Measurements from ENCODE around the gene ZDHHC14.

The ZDHHC14 gene

DNA sequence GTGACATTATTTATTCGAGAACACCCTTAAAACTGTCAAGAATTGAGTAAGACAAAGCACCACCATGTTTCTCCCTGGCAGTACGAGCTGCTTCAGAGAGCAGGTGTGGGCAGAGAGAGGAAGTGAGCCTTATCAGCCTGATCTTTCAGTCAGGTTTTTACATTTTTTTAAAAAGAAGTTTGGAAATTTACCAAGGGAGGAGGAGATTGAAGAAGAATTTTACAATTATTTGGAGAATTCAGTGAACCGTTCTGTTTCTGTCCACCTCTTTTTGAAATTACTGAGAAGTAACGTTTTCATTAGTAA lies 75.5 kb downstream of the ZDHHC14 start:
- Histone ChIP-seq H3K4me1 (ENCODE audit: low read length) (no peaks in the 10 kb centered on the region), H3F3A (ENCODE audit: insufficient read depth, low read length) (no peaks in the 10 kb centered on the region), H3K9ac (ENCODE audit: low read length) (no peak overlapping the region), H3K9me2 (replicated peaks; ENCODE audit: insufficient read depth, low read length) (no peaks in the 10 kb centered on the region), H3K4me2 (ENCODE audit: low read depth, low read length) (no peak overlapping the region), H3K27ac (ENCODE audit: low read length) (no peak overlapping the region), H4K20me1 (ENCODE audit: insufficient read depth, low read length) (no peaks in the 10 kb centered on the region), H3K79me2 (ENCODE audit: low read length) (no peaks in the 10 kb centered on the region), H3K4me3 (ENCODE audit: low read length) (no peak overlapping the region), H3K27me3 (replicated peaks; ENCODE audit: insufficient read depth, low read length) (no peaks in the 10 kb centered on the region), H3K36me3 (replicated peaks; ENCODE audit: insufficient read depth, low read length) (no peaks in the 10 kb centered on the region), H3K9me3 (replicated peaks; ENCODE audit: insufficient read depth, low read length) (no peaks in the 10 kb centered on the region), H2AFZ (ENCODE audit: low read length) (no peak overlapping the region)
- no peak for DNase-seq
- TF ChIP-seq, protein P1, sequence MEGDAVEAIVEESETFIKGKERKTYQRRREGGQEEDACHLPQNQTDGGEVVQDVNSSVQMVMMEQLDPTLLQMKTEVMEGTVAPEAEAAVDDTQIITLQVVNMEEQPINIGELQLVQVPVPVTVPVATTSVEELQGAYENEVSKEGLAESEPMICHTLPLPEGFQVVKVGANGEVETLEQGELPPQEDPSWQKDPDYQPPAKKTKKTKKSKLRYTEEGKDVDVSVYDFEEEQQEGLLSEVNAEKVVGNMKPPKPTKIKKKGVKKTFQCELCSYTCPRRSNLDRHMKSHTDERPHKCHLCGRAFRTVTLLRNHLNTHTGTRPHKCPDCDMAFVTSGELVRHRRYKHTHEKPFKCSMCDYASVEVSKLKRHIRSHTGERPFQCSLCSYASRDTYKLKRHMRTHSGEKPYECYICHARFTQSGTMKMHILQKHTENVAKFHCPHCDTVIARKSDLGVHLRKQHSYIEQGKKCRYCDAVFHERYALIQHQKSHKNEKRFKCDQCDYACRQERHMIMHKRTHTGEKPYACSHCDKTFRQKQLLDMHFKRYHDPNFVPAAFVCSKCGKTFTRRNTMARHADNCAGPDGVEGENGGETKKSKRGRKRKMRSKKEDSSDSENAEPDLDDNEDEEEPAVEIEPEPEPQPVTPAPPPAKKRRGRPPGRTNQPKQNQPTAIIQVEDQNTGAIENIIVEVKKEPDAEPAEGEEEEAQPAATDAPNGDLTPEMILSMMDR (IDR thresholded peaks at IDR 0.05; ENCODE audit: low read length) = no peak
- TF ChIP-seq EZH2phosphoT487 (IDR thresholded peaks at IDR 0.05; ENCODE audit: low read length) (no peak), EZH2 (optimal IDR thresholded peaks at IDR 0.05; ENCODE audit: low read depth, low read length) (no peak)

DNA sequence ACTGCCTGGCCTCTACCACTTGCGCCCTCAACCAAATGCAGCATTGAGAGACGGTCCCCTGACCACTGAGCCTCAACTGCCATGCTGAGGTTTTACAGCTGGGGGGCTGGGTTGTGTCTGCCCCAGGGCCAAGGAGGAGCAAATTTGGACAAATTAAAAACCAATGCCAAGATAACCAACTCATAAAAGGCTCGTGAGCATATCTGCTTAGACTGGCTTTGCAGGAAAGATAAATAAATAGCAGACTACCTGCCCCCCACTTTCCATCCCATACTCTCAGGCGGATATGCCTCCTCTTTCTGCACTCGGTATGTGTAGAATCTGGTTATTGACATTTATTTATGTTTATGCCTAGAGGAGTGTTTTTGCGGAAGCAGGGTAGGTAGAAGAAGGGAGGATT lies 76.8 kb downstream of the ZDHHC14 start:
- H3F3A ChIP-seq (ENCODE audit: insufficient read depth, low read length) = no peaks in the 10 kb centered on the region
- H2AFZ ChIP-seq (ENCODE audit: low read length) = no peak overlapping the region
- TF ChIP-seq EZH2phosphoT487 (IDR thresholded peaks at IDR 0.05; ENCODE audit: low read length) = no peak
- no peak for TF ChIP-seq EZH2 (optimal IDR thresholded peaks at IDR 0.05; ENCODE audit: low read depth, low read length)
- TF ChIP-seq, protein P1 (IDR thresholded peaks at IDR 0.05; ENCODE audit: low read length) = no peak
- H3K9me2 ChIP-seq (replicated peaks; ENCODE audit: insufficient read depth, low read length) = no peaks in the 10 kb centered on the region
- no peaks in the 10 kb centered on the region for H3K36me3 ChIP-seq (replicated peaks; ENCODE audit: insufficient read depth, low read length)
- H3K4me1 ChIP-seq (ENCODE audit: low read length) = no peaks in the 10 kb centered on the region
- no peaks in the 10 kb centered on the region for H3K9me3 ChIP-seq (replicated peaks; ENCODE audit: insufficient read depth, low read length)
- H3K27ac ChIP-seq (ENCODE audit: low read length) = no peak overlapping the region
- no peaks in the 10 kb centered on the region for H3K27me3 ChIP-seq (replicated peaks; ENCODE audit: insufficient read depth, low read length)
- no peaks in the 10 kb centered on the region for H3K79me2 ChIP-seq (ENCODE audit: low read length)
- no peak overlapping the region for H3K4me3 ChIP-seq (ENCODE audit: low read length)
- no peak overlapping the region for H3K4me2 ChIP-seq (ENCODE audit: low read depth, low read length)
- H3K9ac ChIP-seq (ENCODE audit: low read length) = no peak overlapping the region
- no peak for DNase-seq
- no peaks in the 10 kb centered on the region for H4K20me1 ChIP-seq (ENCODE audit: insufficient read depth, low read length)

DNA sequence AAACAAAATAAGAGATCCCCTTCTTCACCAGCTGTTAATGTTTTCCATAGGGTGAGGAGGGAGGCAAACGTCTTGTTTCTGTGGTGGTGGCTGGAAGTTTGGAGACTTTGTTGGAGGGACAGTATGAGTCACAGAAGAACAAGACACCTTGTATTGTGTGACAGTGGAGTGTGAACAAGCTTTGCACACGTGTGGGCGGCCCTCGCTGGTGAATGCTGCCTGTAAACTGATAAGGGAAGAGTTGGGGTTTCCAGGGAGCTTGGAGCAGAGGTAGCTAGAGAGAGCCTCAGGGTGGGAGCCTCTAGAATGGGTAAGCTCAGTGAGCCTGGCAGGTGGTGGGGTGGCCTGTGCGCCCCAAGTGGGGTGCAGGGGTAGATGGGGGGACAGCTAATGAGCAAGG lies 78.3 kb downstream of the ZDHHC14 start:
- Histone ChIP-seq H3K9me3 (replicated peaks; ENCODE audit: insufficient read depth, low read length) (no peaks in the 10 kb centered on the region), H2AFZ (ENCODE audit: low read length) (no peak overlapping the region), H3K4me2 (ENCODE audit: low read depth, low read length) (no peak overlapping the region), H3F3A (ENCODE audit: insufficient read depth, low read length) (no peaks in the 10 kb centered on the region), H4K20me1 (ENCODE audit: insufficient read depth, low read length) (no peaks in the 10 kb centered on the region), H3K4me3 (ENCODE audit: low read length) (no peak overlapping the region), H3K9ac (ENCODE audit: low read length) (no peak overlapping the region), H3K79me2 (ENCODE audit: low read length) (no peaks in the 10 kb centered on the region), H3K27me3 (replicated peaks; ENCODE audit: insufficient read depth, low read length) (no peaks in the 10 kb centered on the region), H3K9me2 (replicated peaks; ENCODE audit: insufficient read depth, low read length) (no peaks in the 10 kb centered on the region), H3K36me3 (replicated peaks; ENCODE audit: insufficient read depth, low read length) (no peaks in the 10 kb centered on the region), H3K4me1 (ENCODE audit: low read length) (no peaks in the 10 kb centered on the region), H3K27ac (ENCODE audit: low read length) (no peak overlapping the region)
- TF ChIP-seq EZH2phosphoT487 (IDR thresholded peaks at IDR 0.05; ENCODE audit: low read length) (no peak), EZH2 (optimal IDR thresholded peaks at IDR 0.05; ENCODE audit: low read depth, low read length) (no peak)
- TF ChIP-seq, protein P1 (IDR thresholded peaks at IDR 0.05; ENCODE audit: low read length) = no peak
- no peak for DNase-seq
